H9 (cell line): ENCODE data around the gene RANGRF. TPM values are rescaled to one million over a fixed set of nuclear protein-coding genes. Genes with fewer than 3 reads are reported as not detected.

ENCODE experiments used
- DNase-seq: peaks from one replicate; pipeline ENCODE4 v3.0.0-alpha.2; 2017
- H2AFZ ChIP-seq: one replicate; pipeline ENCODE4 v1.6.1; 2013; ENCODE audit warnings: mild to moderate bottlenecking, low read length, control low read depth, moderate library complexity
- H2AK5ac ChIP-seq: 2 replicates; pipeline ENCODE4 v1.6.1; 2013; ENCODE audit warnings: low read length, control low read depth, mixed read lengths; ENCODE audit not compliant: insufficient read length
- H2BK120ac ChIP-seq: one replicate; pipeline ENCODE4 v1.6.1; 2013; ENCODE audit warnings: low read depth, mild to moderate bottlenecking, low read length, control low read depth, inconsistent platforms; ENCODE audit not compliant: poor library complexity, severe bottlenecking
- H2BK12ac ChIP-seq: 2 replicates; pipeline ENCODE4 v1.6.1; 2013; ENCODE audit warnings: low read length, control low read depth, mixed read lengths, low read depth; ENCODE audit not compliant: insufficient read length
- H2BK15ac ChIP-seq: 2 replicates; pipeline ENCODE4 v1.6.1; 2013; ENCODE audit warnings: low read depth, low read length, control low read depth
- H2BK20ac ChIP-seq: one replicate; pipeline ENCODE4 v1.6.1; 2013; ENCODE audit warnings: low read depth, mild to moderate bottlenecking, low read length, control low read depth, inconsistent platforms; ENCODE audit not compliant: poor library complexity, severe bottlenecking
- H2BK5ac ChIP-seq: 2 replicates; pipeline ENCODE4 v1.6.1; 2013; ENCODE audit warnings: low read length, control low read depth, mixed read lengths; ENCODE audit not compliant: insufficient read length
- H3K14ac ChIP-seq: 2 replicates; pipeline ENCODE4 v1.6.1; 2013; ENCODE audit warnings: low read length, control low read depth; ENCODE audit not compliant: insufficient read depth
- H3K18ac ChIP-seq: 2 replicates; pipeline ENCODE4 v1.6.1; 2013; ENCODE audit warnings: low read depth, mild to moderate bottlenecking, mixed read lengths, low read length, control low read depth; ENCODE audit not compliant: insufficient read length
- H3K23ac ChIP-seq: 2 replicates; pipeline ENCODE4 v1.6.1; 2013; ENCODE audit warnings: low read length, control low read depth, mixed read lengths, low read depth; ENCODE audit not compliant: insufficient read length
- H3K23me2 ChIP-seq: 2 replicates; pipeline ENCODE4 v1.6.1; 2013; ENCODE audit warnings: low read depth, mild to moderate bottlenecking, mixed read lengths, low read length, control low read depth; ENCODE audit not compliant: insufficient read length, poor library complexity, severe bottlenecking
- H3K27ac ChIP-seq: 2 replicates; pipeline ENCODE4 v1.5.1; 2013; ENCODE audit warnings: low read length, control low read depth, mixed read lengths, low read depth; ENCODE audit not compliant: insufficient read length
- H3K27me3 ChIP-seq: 2 replicates; pipeline ENCODE4 v1.6.1; 2013; ENCODE audit warnings: low read length, control low read depth, inconsistent platforms; ENCODE audit not compliant: insufficient read depth
- H3K4ac ChIP-seq: 2 replicates; pipeline ENCODE4 v1.6.1; 2013; ENCODE audit warnings: low read depth, mild to moderate bottlenecking, control low read depth, inconsistent platforms, low read length, moderate library complexity
- H3K4me1 ChIP-seq: 2 replicates; pipeline ENCODE4 v1.6.1; 2013; ENCODE audit warnings: low read length, control low read depth, inconsistent platforms; ENCODE audit not compliant: insufficient read depth
- H3K4me2 ChIP-seq: 2 replicates; pipeline ENCODE4 v1.6.1; 2013; ENCODE audit warnings: low read length, control low read depth, mixed read lengths; ENCODE audit not compliant: insufficient read length, insufficient read depth
- H3K56ac ChIP-seq: 2 replicates; pipeline ENCODE4 v1.6.1; 2013; ENCODE audit warnings: low read depth, mild to moderate bottlenecking, mixed read lengths, low read length, control low read depth; ENCODE audit not compliant: insufficient read length
- H3K79me1 ChIP-seq: 2 replicates; pipeline ENCODE4 v1.6.1; 2013; ENCODE audit warnings: low read depth, mild to moderate bottlenecking, moderate library complexity, low read length, control low read depth, inconsistent platforms; ENCODE audit not compliant: insufficient read depth, poor library complexity, severe bottlenecking
- H3K79me2 ChIP-seq: 2 replicates; pipeline ENCODE4 v1.6.1; 2013; ENCODE audit warnings: low read length, control low read depth, inconsistent platforms; ENCODE audit not compliant: insufficient read depth
- H3K9ac ChIP-seq: 2 replicates; pipeline ENCODE4 v1.6.1; 2013; ENCODE audit warnings: low read length, control low read depth, mixed read lengths; ENCODE audit not compliant: insufficient read length; ENCODE audit errors: extremely low read depth
- H3K9me3 ChIP-seq: one replicate; pipeline ENCODE4 v1.6.1; 2013; ENCODE audit warnings: low read depth, low read length, inconsistent platforms; ENCODE audit not compliant: control insufficient read depth
- H3T11ph ChIP-seq: one replicate; pipeline ENCODE4 v1.6.1; 2013; ENCODE audit warnings: mild to moderate bottlenecking, low read length, control low read depth, inconsistent platforms
- H4K20me1 ChIP-seq: one replicate; pipeline ENCODE4 v1.6.1; 2013; ENCODE audit not compliant: control insufficient read depth, insufficient read length, insufficient read depth
- H4K5ac ChIP-seq: 2 replicates; pipeline ENCODE4 v1.6.1; 2013; ENCODE audit warnings: low read depth, mild to moderate bottlenecking, mixed read lengths, low read length, control low read depth; ENCODE audit not compliant: insufficient read length
- H4K8ac ChIP-seq: replicated peaks from 2 replicates; pipeline ENCODE4 v1.6.1; 2013; ENCODE audit warnings: low read length, control low read depth, mixed read lengths, low read depth; ENCODE audit not compliant: insufficient read length
- H4K91ac ChIP-seq: 2 replicates; pipeline ENCODE4 v1.6.1; 2013; ENCODE audit warnings: low read depth, mild to moderate bottlenecking, moderate library complexity, mixed read lengths, low read length, control low read depth; ENCODE audit not compliant: insufficient read length
- H3K27ac Mint-ChIP-seq, 3 experiments: 2 replicates in 2 of 3; 3 replicates in 1 of 3; pipeline ENCODE4 v1.8.0; 2020 to 2021; ENCODE audit warnings: mixed read lengths in 3 of 3, mild to moderate bottlenecking in 1 of 3, moderate library complexity in 1 of 3
- H3K27me3 Mint-ChIP-seq: 2 replicates; pipeline ENCODE4 v1.8.0; 2021; ENCODE audit warnings: low read depth, mild to moderate bottlenecking, moderate library complexity, mixed read lengths
- H3K36me3 Mint-ChIP-seq, 3 experiments: 2 replicates in 2 of 3; 3 replicates in 1 of 3; pipeline ENCODE4 v1.8.0; 2020 to 2021; ENCODE audit warnings: low read depth in 3 of 3, mixed read lengths in 3 of 3; ENCODE audit not compliant: insufficient read depth in 1 of 3
- H3K4me1 Mint-ChIP-seq, 2 experiments: 2 replicates each; pipeline ENCODE4 v1.8.0; 2020; ENCODE audit warnings: mixed read lengths in 2 of 2
- H3K4me3 Mint-ChIP-seq, 2 experiments: 2 replicates in 1 of 2; 3 replicates in 1 of 2; pipeline ENCODE4 v1.8.0; 2020 to 2021; ENCODE audit warnings: mild to moderate bottlenecking in 2 of 2, mixed read lengths in 2 of 2, moderate library complexity in 1 of 2
- H3K9me3 Mint-ChIP-seq, 2 experiments: 2 replicates in 1 of 2; 3 replicates in 1 of 2; pipeline ENCODE4 v1.8.0; 2020; ENCODE audit warnings: mild to moderate bottlenecking in 2 of 2, mixed read lengths in 2 of 2, moderate library complexity in 1 of 2
- CTCF ChIP-seq: fragments of 200-600 bp; sonication (generic); conservative IDR thresholded peaks from 3 replicates; pipeline ENCODE4 v1.8.0; 2021; ENCODE audit warnings: antibody characterized with exemption, mild to moderate bottlenecking
- WGBS: extraction: QIAGEN DNeasy Blood & Tissue Kit; methylation state at CpG from one replicate; pipeline ENCODE4 v1.1.7; 2013; ENCODE audit warnings: missing lambda C conversion rate, low lambda C conversion rate, mixed read lengths; ENCODE audit not compliant: insufficient read length; ENCODE audit errors: extremely low coverage; 5-methylcytosine and 5-hydroxymethylcytosine counted together
- total RNA-seq: library from RNA; stranded (reverse); gene quantifications from 2 replicates; pipeline ENCODE4 v1.2.1, GENCODE V29; 2021

Gene RANGRF
- total RNA-seq, 1 experiment from 2014 or later, result 36.9 TPM

GRCh38 chr17:8322061-8322460 lies 33.6 kb downstream of the RANGRF start:
- Histone ChIP-seq H2BK5ac (no peak overlapping the region), H2BK12ac (no peak overlapping the region), H2BK20ac (no peak overlapping the region)

More at GRCh38 chr17:8322061-8322460, 33.6 kb downstream of the RANGRF start:
- no peak overlapping the region for H4K8ac ChIP-seq
- H3K23ac ChIP-seq, result no peak overlapping the region
- H3K56ac ChIP-seq, result no peak overlapping the region
- no peak for DNase-seq
- H3K79me1 ChIP-seq, result no peaks in the 10 kb centered on the region
- H3K9ac ChIP-seq, result no peak overlapping the region
- H3K27ac ChIP-seq, result no peak overlapping the region
- H2AFZ ChIP-seq, result no peak overlapping the region
- H3K27ac Mint-ChIP-seq, result no peak overlapping the region; a peak in 1 of 7 replicates
- no peaks in the 10 kb centered on the region; a peak in 1 of 7 replicates for H3K36me3 Mint-ChIP-seq
- no CpG with 5 or more reads among the region's 8 CpGs for WGBS
- no peaks in the 10 kb centered on the region for H3K9me3 ChIP-seq
- no peaks in the 10 kb centered on the region; the same call in 1 of the 2 replicates for H3K27me3 ChIP-seq
- no peak overlapping the region for H2AK5ac ChIP-seq
- no peak overlapping the region for H3T11ph ChIP-seq
- no peak overlapping the region for H2BK15ac ChIP-seq
- no peaks in the 10 kb centered on the region for H4K20me1 ChIP-seq
- peaks cover 17 to 21% of the 10 kb centered on the region in 2 experiments for H3K4me1 Mint-ChIP-seq
- no peak for TF ChIP-seq CTCF
- H4K91ac ChIP-seq, result no peak overlapping the region
- no peak overlapping the region for H3K4ac ChIP-seq
- H3K23me2 ChIP-seq, result peaks cover 9% of the 10 kb centered on the region
- H2BK120ac ChIP-seq, result no peak overlapping the region
- H3K14ac ChIP-seq, result no peak overlapping the region
- no peak overlapping the region for H3K4me3 Mint-ChIP-seq
- H4K5ac ChIP-seq, result no peak overlapping the region
- H3K18ac ChIP-seq, result no peak overlapping the region
- no peaks in the 10 kb centered on the region; the same call in 1 of the 2 replicates for H3K4me1 ChIP-seq
- H3K79me2 ChIP-seq, result no peaks in the 10 kb centered on the region
- peaks cover 39% of the 10 kb centered on the region for H3K27me3 Mint-ChIP-seq
- 0 out of 5 replicates have a peak, but pooled peaks cover 0 to 2% of the 10 kb centered on the region in 2 experiments for H3K9me3 Mint-ChIP-seq
- no peak overlapping the region for H3K4me2 ChIP-seq
